DMS53 (cell line): ENCODE results near the gene MPO.

ENCODE experiments used
- DNase-seq: peaks from one replicate; lab custom pipeline; 2025; lab: John Stamatoyannopoulos, UW

The MPO gene, protein sequence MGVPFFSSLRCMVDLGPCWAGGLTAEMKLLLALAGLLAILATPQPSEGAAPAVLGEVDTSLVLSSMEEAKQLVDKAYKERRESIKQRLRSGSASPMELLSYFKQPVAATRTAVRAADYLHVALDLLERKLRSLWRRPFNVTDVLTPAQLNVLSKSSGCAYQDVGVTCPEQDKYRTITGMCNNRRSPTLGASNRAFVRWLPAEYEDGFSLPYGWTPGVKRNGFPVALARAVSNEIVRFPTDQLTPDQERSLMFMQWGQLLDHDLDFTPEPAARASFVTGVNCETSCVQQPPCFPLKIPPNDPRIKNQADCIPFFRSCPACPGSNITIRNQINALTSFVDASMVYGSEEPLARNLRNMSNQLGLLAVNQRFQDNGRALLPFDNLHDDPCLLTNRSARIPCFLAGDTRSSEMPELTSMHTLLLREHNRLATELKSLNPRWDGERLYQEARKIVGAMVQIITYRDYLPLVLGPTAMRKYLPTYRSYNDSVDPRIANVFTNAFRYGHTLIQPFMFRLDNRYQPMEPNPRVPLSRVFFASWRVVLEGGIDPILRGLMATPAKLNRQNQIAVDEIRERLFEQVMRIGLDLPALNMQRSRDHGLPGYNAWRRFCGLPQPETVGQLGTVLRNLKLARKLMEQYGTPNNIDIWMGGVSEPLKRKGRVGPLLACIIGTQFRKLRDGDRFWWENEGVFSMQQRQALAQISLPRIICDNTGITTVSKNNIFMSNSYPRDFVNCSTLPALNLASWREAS

GRCh38 chr17:58280480-58281217 is at the start of gene MPO:
MPO (minus strand) TSS chr17:58280935; CDS start chr17:58280758, 177 bp downstream.
- DNase-seq: no peak

- no peak for DNase-seq
Measured at GRCh38 chr17:58329810-58330537, 49.2 kb upstream of the MPO start.

DNA sequence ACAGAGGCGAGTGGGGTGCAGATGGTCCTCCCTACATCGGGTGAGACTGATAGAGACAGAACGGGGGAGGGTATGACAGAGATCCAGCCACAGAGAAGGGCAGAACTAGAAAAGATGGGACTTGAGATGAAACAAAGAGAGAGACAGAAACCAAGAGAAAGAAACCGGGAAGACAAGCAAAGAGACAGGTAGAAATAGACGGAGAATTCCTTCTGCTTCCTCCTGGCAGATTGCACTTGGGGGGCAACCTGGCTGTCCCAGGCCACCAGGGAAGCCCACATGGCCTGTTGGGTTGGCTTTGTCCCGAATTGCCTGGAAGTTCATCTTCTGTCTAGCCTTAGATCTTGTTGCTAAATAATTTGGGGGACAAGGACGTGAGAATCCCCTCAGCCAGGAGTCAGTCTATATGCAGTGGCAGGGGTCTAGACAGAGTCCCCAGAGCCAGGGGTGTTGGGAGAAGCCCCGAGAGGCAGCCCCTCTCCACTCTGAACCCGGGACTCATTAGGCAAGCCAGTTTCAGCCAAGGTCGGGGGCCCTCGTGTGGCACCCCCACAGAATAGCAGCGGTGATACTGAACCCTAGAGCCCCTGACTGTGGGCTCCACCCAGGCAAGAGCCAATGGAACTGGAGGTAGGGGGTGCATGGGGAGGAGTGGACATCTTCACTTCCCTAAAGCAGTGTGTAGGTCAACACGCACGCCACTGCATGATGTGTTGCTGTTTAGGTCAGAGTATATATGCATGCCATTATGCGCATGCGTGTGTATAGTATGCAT is 48.5 kb upstream of the MPO start:
- DNase-seq: no peak

DNA sequence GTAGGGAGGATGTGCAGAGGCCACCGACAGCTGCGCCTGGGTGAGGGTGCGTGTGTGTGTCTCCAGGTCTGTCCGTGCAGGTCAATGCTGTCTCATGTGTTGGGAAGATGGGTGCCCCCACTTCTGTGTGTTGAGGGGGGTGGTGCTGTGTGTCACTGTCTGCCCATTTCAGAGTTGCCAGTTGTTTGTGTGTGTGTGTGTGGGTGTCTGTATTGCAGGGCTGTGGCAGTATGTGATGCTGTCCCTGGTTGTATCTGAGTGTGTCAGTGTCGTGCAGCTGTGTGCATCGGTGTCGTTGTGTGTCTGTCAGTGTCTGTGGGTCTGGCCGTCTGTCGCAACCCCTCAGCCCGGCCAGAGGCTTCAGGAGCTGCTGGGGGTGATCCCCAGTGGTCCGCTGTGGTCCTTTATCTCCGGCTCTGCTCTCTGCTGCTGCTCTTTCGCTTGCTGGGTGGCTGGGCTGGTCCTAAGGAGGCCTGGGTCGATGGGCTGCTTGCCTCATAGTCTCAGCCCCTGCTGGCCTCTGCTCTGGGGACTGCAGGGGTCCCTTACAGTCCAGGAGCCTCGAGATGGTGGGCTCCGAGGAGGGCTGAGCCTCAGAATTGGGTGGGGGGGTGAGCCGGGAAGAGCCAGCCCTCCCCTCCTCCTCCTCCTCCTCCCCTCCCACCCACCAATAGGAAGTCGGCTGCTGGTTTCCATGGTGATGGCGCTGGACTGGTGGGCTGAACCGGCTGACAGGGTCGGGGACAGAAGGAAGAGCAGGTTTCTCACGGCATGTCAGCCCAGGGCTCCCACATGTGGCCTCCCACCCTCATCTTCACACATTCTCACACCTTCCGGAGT is 47.7 kb upstream of the MPO start, which contains the start of gene TSPOAP1:
Gene TSPOAP1, minus strand, starts transcription at position 601 of the 840 bp plus-strand sequence. CDS start 875 bp downstream, outside the sequence.
- DNase-seq: no peak

DNA sequence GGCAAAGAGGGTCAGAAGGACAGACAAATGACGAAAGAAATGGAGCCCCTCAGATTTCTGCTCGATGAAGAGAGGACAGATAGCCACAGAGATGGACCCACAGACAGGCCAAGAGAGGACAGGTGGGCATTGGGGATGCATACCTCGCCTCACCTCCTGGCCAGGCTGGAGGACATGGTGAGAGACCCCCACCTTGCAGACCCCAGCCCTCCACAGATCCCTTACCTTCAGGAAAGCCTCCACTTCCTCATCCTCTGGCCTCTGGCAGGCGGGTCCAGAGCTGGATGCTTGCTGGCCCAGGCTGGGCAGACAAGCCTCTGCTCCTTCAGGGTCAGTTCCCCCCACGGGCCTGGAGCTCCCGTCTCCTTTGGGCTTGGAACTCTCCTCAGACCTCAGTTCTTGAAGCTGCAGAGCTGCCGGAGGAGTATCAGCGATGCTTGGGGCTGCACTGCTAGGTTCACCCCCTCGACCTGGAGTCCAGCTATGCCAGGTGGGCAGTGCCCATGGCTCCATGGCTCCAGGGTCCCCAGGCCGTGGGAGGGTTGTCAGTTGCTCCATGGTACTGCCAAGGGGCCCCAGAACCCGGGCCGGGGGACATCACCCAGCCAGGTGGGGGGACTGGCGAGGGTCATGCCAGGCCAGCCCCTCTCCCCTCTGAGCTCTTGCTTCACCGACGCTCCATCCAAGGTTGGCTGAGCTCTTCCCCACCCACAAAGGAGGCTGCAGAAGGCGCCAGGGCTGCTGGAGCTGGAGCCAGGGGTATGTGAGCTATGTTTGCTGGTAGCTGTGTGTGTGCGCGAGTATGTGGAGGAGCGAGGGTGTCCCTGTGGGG is 46.8 kb upstream of the MPO start:
- DNase-seq: no peak

DNA sequence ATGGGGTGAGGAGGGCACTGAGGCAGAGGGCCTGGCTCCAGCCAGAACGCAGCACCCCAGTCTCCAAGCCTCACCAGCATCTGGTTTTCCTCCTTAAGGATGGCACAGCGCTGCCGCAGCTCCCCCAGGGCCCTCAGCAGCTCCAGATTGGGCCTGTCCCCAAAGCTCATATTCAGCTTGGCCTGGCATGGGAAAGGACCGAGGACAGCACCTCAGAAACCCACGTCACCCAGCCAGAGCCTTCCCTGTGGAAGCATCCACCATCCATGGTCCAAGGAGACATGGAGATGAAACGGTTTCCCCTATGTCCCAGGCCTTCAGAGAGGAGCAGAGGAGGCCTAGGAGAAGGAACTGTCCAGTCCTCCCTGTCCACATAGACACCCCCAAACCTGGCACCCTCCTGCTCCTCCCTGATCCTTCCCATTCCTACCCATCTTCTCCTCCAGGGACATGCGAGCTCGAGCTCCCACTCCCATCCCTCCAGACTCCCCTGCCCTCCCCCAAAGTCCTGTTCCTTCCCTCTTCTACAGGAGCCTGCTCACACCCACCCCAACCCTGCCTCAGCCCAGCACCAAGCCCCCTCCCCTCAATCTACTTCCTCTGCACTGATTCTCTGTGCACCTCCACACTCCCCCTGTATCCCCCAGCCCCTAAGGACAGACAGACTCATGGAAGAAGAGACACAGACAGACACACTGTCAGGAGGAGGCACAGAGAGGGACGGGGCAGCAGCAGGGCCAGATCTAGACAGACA is 46.1 kb upstream of the MPO start:
- no peak for DNase-seq

DNA sequence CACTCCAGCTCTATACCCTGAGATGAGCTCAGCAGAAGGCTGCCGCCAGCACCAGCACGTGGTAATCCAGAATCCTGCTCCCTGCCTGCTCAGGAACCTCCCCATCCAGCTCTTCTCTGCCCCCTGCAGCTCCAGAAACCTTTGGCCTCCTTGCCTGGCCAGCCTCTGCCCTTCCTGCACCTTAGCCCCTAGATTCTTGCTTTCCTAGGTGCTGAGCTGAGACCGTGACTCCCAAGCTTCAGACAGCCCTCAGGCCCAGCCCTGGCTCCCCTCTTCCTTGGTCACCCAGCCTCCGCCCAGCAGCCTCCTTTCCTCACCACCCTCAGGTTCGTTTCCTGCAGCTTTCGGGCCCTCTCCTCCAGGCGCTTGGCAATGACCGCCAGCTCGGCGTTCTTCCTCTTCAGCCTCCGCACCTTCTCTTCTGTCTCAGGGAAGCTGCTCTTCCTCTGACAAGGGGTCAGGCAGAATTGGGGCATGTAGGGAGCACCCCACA is 45.3 kb upstream of the MPO start:
- peak; percentile 14 for DNase-seq

- peak; percentile 52 for DNase-seq
Measured at GRCh38 chr17:58325289-58325726, 44.6 kb upstream of the MPO start.

GRCh38 chr17:58324409-58325288 is 43.9 kb upstream of the MPO start:
- peak; percentile 77 for DNase-seq

DNA sequence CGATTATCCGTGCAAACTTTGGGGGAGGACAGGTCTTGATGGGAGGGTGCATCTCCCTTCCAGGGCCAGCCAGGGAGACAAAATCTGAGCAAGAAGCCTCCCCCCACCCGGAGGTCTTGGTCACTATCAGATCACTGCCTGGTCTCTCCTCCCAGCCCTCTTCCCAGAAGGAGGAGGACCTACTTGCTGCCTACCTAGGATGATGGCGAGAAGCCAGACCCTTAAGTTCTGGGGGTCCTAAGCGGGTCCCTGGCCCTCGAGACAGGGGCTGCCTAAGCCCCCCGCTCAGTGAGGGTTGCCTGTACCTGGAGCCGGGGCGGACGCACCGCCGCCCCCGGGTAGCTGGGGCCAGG is 43.3 kb upstream of the MPO start:
- DNase-seq: no peak

GRCh38 chr17:58323366-58324055 is 42.8 kb upstream of the MPO start:
- DNase-seq: no peak

GRCh38 chr17:58322581-58323185 is 41.9 kb upstream of the MPO start:
- no peak for DNase-seq

- no peak for DNase-seq
Measured at GRCh38 chr17:58321571-58322525, 41.1 kb upstream of the MPO start.

GRCh38 chr17:58320570-58321323 is 40.0 kb upstream of the MPO start:
- DNase-seq: no peak
